Body of pancreas (tissue), 4 donors: ENCODE results near the gene GOLGA8Q. TPM values are rescaled to one million over a fixed set of nuclear protein-coding genes. Genes with fewer than 3 reads are reported as not detected.
A peak's percentile ranks its signal among the peaks of the same experiment; 100 is the strongest.
"Not testable (repeated sequence)": the region's sequence is repeated elsewhere in the genome, so short reads cannot be mapped to it uniquely, and the experiment has no call there.

ENCODE experiments used
- ATAC-seq: fragments of 150-250 bp; one replicate; pipeline ENCODE4 v1.9.1; 2016
- DNase-seq, 4 donors: peaks; one replicate each; pipeline ENCODE4 v3.0.0-alpha.2; 2019
- H3K27ac ChIP-seq, 4 donors: fragments of 200-600 bp; sonication (generic); 1 replicate in 3 of 4; 2 replicates in 1 of 4; pipeline versions ENCODE4 v1.5.1 to v1.6.1; 2016 to 2019; ENCODE audit warnings: mild to moderate bottlenecking in 1 of 4, mixed read lengths in 1 of 4, moderate library complexity in 1 of 4
- H3K27me3 ChIP-seq, 2 donors: fragments of 200-600 bp; sonication (generic); one replicate each; pipeline ENCODE4 v1.6.0; 2016; ENCODE audit warnings: mild to moderate bottlenecking in 1 of 2
- H3K36me3 ChIP-seq, 2 donors: fragments of 200-600 bp; sonication (generic); replicated peaks in 1 of 2; 2 replicates each; pipeline ENCODE4 v1.5.1; 2016; ENCODE audit warnings: low read depth in 2 of 2; ENCODE audit not compliant: insufficient read depth in 1 of 2
- H3K4me1 ChIP-seq: fragments of 200-600 bp; sonication (generic); one replicate; pipeline ENCODE4 v1.6.0; 2016
- H3K4me3 ChIP-seq, 2 donors: fragments of 200-600 bp; sonication (generic); 1 replicate in 1 of 2; 2 replicates in 1 of 2; pipeline ENCODE4 v1.5.1; 2016 to 2019
- H3K9me3 ChIP-seq, 3 donors: fragments of 200-600 bp; sonication (generic); 1 replicate in 2 of 3; 2 replicates in 1 of 3; pipeline ENCODE4 v1.5.1; 2016
- CTCF ChIP-seq, 7 experiments: fragments of 450-650 bp in 4 of 7; fragments of 200-600 bp in 3 of 7; sonication (generic) in 3 of 7; IDR thresholded peaks; one replicate each; pipeline ENCODE4 v1.5.1; 2016 to 2019; ENCODE audit warnings: antibody characterized with exemption in 7 of 7
- WGBS, 2 donors: methylation state at CpG; one replicate each; pipeline ENCODE4 v1.1.5; 2017; 5-methylcytosine and 5-hydroxymethylcytosine counted together
- intact Hi-C: fragments of 100-400 bp; cut with DNase I; formaldehyde crosslinking; loops from one replicate; pipeline ENCODE4 v1.15.1; 2023
- total RNA-seq, 2 donors: library from RNA; depleted of rRNA; stranded (reverse); fragments of >200 nt; gene quantifications; one replicate each; pipeline ENCODE4 v1.1.0, GENCODE V29; 2016

Gene GOLGA8Q
- total RNA-seq: 1 to 10 TPM in 1 of 2 donors, under 1 TPM in 1; 0.26 to 1.3 TPM

GRCh38 chr15:30551750-30552149, at the start of gene GOLGA8Q:
GOLGA8Q (plus strand) TSS chr15:30552050; CDS start chr15:30552078, 28 bp downstream.
- H3K27me3 ChIP-seq, H3K27ac ChIP-seq, H3K4me1 ChIP-seq, H3K9me3 ChIP-seq, H3K4me3 ChIP-seq, ATAC-seq, intact Hi-C loops, DNase-seq, H3K36me3 ChIP-seq: not testable (repeated sequence)
- WGBS, 2 donors: 95 to 100% methylated on average over 2 to 3 of the region's 9 CpGs

GRCh38 chr15:30502904-30503781, 48.7 kb upstream of the GOLGA8Q start:
- peak; percentile 60 for ATAC-seq
- DNase-seq, H3K27me3 ChIP-seq, H3K4me3 ChIP-seq, H3K9me3 ChIP-seq, H3K4me1 ChIP-seq, intact Hi-C loops, H3K36me3 ChIP-seq, H3K27ac ChIP-seq: not testable (repeated sequence)
- WGBS, 2 donors: 80 to 85% methylated on average over 2 to 4 of the region's 11 CpGs

- H3K36me3 ChIP-seq, intact Hi-C loops, ATAC-seq, DNase-seq, H3K4me1 ChIP-seq, H3K9me3 ChIP-seq, H3K27ac ChIP-seq, H3K27me3 ChIP-seq, H3K4me3 ChIP-seq: not testable (repeated sequence)
- 92 to 97% methylated on average over 2 to 3 of the region's 5 CpGs for WGBS, 2 donors
Observed at GRCh38 chr15:30504162-30504843, 47.5 kb upstream of the GOLGA8Q start.

- H3K4me1 ChIP-seq, H3K9me3 ChIP-seq, intact Hi-C loops, H3K27me3 ChIP-seq, H3K4me3 ChIP-seq, DNase-seq, ATAC-seq, H3K27ac ChIP-seq, H3K36me3 ChIP-seq: not testable (repeated sequence)
- no CpG with 5 or more reads among the region's 4 CpGs for WGBS, 2 donors
Observed at GRCh38 chr15:30514545-30514944, 37.3 kb upstream of the GOLGA8Q start.

GRCh38 chr15:30523453-30524243, 28.2 kb upstream of the GOLGA8Q start:
- H3K36me3 ChIP-seq, H3K9me3 ChIP-seq, H3K27ac ChIP-seq, DNase-seq, H3K27me3 ChIP-seq, ATAC-seq, H3K4me3 ChIP-seq, intact Hi-C loops, H3K4me1 ChIP-seq: not testable (repeated sequence)
- 86% methylated on average over 1 of the region's 7 CpGs; no CpG with 5 or more reads in 1 of the 2 donors for WGBS, 2 donors

- intact Hi-C loops, H3K36me3 ChIP-seq, DNase-seq, H3K4me3 ChIP-seq, H3K27ac ChIP-seq, H3K9me3 ChIP-seq, H3K27me3 ChIP-seq, H3K4me1 ChIP-seq, ATAC-seq: not testable (repeated sequence)
- no CpG with 5 or more reads among the region's 4 CpGs for WGBS, 2 donors
Observed at GRCh38 chr15:30525912-30526311, 25.9 kb upstream of the GOLGA8Q start.

GRCh38 chr15:30529049-30529448, 22.8 kb upstream of the GOLGA8Q start:
- ATAC-seq, H3K4me1 ChIP-seq, intact Hi-C loops, DNase-seq, H3K27me3 ChIP-seq, H3K9me3 ChIP-seq, H3K4me3 ChIP-seq, H3K36me3 ChIP-seq, H3K27ac ChIP-seq: not testable (repeated sequence)
- no CpG with 5 or more reads among the region's 3 CpGs for WGBS, 2 donors

GRCh38 chr15:30566949-30567348, 15.1 kb downstream of the GOLGA8Q start:
- peak in 3 of 7 experiments; percentile 20 to 52 (median 51) for TF ChIP-seq CTCF (IDR thresholded peaks at IDR 0.05)
- intact Hi-C loops, H3K4me3 ChIP-seq, H3K27me3 ChIP-seq, H3K4me1 ChIP-seq, H3K9me3 ChIP-seq, H3K27ac ChIP-seq, H3K36me3 ChIP-seq: not testable (repeated sequence)
- WGBS, 2 donors: no CpG with 5 or more reads among the region's 6 CpGs
- ATAC-seq (peak; percentile 65), DNase-seq (peak in 1 of 4 donors; percentile 10)

GRCh38 chr15:30573012-30573491, 21.2 kb downstream of the GOLGA8Q start:
- H3K4me3 ChIP-seq, intact Hi-C loops: not testable (repeated sequence)
- WGBS, 2 donors: no CpG with 5 or more reads among the region's 38 CpGs

GRCh38 chr15:30579394-30579970, 27.6 kb downstream of the GOLGA8Q start:
- DNase-seq, H3K36me3 ChIP-seq, intact Hi-C loops, H3K4me1 ChIP-seq, H3K4me3 ChIP-seq, H3K27me3 ChIP-seq, H3K27ac ChIP-seq, ATAC-seq, H3K9me3 ChIP-seq: not testable (repeated sequence)
- WGBS, 2 donors: no CpG with 5 or more reads among the region's 6 CpGs

More at GRCh38 chr15:30573012-30573491, 21.2 kb downstream of the GOLGA8Q start:
- not testable (repeated sequence) for H3K27ac ChIP-seq, DNase-seq, H3K27me3 ChIP-seq, H3K9me3 ChIP-seq, H3K4me1 ChIP-seq, H3K36me3 ChIP-seq
- peak; percentile 62 for ATAC-seq
